NCI-H1092 (cell line): ENCODE measurements around the gene FBXL17.

ENCODE experiments used
- DNase-seq: peaks from one replicate; lab custom pipeline; 2025; lab: John Stamatoyannopoulos, UW

FBXL17 gene

DNA sequence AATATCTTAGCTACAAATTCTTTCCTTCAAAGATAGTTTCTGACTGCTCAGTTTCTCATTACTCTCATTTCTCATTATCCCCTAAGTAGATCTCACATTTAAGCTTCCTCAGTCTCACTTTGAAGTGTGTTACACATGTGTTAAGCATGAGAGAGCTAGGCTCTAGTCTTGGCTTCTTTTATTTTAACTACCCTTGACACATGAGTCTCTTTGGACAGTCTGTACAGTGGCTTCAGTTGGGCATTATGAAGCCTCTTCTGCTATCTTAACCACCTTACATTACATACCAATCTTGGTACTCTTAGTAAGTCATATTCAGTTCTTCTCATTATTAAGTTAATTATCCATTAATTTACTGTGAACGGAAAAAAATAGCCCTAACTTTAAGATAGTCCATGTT lies 232.5 kb downstream of the FBXL17 start:
- no peak for DNase-seq

DNA sequence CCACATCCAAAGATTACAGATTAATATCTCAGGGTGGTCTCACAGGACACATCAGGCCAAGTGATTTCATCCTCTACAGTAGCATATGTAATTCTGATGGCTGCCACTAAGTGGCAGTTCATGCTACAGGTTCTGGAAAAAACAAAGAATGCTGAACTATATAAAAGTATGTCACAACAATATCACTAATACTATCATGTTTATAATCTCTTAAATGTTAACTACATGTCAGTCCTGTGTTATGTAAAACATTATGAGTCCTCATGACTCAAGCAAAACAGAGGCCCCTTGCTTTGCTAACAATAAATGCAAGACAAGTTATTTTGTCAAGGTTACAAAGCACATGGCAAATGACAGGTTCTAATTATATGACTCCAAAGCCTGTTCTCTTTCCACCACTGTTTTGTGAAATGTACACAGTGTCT lies 233.2 kb downstream of the FBXL17 start:
- DNase-seq, result peak; percentile 0

GRCh38 chr5:108146222-108146621 lies 235.7 kb downstream of the FBXL17 start:
- no peak for DNase-seq

GRCh38 chr5:108145351-108145750 lies 236.5 kb downstream of the FBXL17 start:
- no peak for DNase-seq

- DNase-seq, result no peak
Observed at GRCh38 chr5:108144332-108144731, 237.6 kb downstream of the FBXL17 start.

DNA sequence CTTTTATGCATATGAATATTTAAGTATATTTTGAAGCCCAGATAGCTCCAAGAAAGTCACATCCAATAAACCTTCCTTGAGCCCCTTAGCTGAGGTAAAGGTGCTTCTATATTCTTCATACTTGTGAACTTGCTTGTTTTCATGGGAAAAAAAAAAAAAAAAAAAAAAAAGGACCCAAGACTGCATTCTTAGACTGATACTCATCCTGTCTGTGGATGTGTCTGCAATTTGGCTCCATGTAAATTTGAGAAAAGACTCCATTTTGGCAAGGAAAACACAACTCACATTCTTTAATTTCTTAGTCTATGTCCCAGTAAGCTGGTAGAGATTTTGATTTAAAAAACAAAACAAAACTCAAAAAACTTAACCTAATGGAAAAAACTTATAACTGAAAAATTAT lies 238.3 kb downstream of the FBXL17 start:
- DNase-seq, result no peak

DNA sequence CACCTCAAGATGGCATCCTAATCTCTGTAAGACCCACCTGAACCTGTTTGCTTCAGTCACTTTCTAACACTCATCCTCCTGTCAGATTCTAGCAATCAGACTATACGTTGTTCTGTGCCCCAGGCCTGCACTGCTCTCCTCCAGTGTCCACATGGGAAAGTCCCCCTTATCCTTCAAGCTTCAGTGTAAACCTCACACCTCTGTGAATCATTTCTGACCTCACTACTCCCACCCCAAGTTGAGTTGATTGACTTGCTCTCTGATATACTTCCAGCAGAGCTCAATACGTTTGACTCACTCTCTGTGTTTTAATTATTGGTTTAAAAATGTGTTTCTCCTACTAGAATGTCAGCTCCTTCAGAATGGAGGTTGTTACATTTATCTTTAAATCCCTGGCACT lies 240.2 kb downstream of the FBXL17 start:
- DNase-seq, result no peak

DNA sequence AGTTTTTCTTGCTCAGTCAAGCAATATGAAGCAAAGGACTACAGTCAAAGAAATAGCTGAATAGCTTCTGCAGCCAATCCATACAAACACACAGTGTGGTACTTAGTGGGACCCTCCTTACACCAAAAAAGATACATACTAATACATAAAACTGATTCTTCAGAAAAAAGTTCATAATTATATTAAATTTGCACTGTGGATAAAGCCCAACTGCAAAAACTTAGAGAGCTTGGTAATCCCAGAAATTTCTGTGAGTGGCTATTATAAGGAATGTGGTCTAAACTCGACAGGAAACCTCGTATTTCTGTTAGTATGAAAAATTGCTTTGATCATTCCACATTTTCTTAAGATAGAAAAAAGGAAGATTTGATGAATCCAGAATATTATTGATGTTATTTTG lies 245.4 kb downstream of the FBXL17 start:
- no peak for DNase-seq

DNA sequence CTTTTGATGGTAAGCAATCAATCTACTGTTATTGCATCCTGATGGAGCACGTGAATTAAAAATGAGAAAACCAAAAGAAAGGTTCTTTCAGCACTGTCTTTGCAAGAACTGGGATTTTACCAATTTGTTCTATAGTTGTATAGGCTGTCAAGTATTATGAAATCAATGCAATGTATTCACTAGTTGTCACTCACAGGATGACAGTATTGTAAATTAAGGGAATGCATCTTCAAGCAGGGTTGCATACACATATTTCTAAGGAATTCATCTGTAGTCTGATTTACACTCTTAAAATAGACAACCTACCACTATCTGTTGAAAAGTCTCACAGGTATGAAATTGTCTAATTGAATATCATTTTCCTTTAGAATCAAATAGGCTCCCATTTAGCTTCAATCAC lies 252.8 kb downstream of the FBXL17 start:
- DNase-seq, result no peak

- no peak for DNase-seq
Observed at GRCh38 chr5:108125771-108126511, 256.0 kb downstream of the FBXL17 start.

GRCh38 chr5:108124596-108124995 lies 257.3 kb downstream of the FBXL17 start:
- no peak for DNase-seq

- DNase-seq, result no peak
Observed at GRCh38 chr5:108122702-108123101, 259.2 kb downstream of the FBXL17 start.

DNA sequence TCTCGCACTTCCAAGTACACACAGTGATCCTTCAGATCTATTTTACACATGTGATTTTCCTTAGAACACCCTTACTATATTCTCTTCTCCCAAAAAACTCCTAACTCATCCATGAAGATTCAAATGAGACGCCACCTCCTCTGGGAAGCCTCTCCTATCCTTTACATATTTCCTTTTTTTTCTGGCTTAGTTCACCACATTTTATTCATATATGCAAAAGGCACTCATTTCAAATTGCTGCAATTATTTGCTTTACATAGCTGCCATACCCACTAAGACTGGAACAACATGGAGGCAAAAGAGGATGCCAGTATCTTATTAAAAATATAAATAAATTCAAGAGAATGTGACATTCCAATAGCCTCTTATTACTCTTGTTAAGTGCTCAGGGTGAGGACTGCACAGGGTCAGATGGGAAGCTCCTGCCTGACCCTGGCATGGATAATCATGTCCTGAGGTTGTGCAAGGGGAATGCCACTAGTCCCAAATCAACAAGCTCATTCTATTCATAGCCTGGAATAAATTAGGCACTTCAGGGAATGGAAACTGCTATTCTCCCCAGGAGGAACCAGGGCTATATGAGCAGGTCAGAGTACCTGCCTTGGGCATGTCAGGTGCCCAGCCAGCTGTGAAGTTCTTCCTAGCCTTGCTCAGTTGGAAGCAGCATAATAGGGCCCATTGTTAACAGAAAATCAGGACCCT lies 262.9 kb downstream of the FBXL17 start:
- DNase-seq, result no peak

DNA sequence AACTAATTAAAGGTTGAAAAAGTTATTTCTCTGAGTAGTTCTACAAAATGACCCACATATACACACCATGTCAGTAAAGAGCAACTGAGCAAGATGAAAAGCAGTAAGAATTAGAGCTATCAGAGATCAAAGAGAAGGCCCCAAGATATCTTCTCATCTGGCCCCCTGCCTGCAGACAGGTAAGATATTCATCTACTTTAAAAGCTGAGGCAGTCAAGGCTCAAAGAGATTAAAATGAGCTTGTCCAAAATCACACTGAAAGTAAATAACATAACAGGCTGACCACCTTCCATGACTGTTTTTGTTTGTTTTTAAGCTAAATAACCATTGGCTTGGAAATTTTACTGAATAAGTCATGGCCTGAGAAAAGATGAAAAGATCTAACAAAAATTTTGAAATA lies 266.2 kb downstream of the FBXL17 start:
- no peak for DNase-seq

- no peak for DNase-seq
Observed at GRCh38 chr5:108113950-108114349, 267.9 kb downstream of the FBXL17 start.

DNA sequence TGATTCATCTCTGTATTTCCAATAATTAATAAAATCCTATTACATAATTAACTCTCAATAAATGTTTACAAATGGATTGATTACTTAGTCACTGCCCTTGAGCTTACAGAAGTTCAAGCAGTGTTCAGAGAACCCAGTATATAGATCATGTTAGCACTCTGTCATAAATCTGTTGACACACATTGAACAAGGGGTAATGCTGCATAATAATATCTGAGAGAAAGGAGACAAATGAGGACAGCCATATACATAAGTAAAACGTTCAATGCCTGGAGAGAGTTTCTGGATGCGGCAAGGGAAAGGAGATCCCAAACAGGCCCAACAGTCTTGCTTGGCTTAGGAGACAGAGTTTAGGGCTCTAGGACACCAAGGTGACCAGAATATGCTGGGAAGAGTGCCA lies 270.2 kb downstream of the FBXL17 start:
- no peak for DNase-seq

DNA sequence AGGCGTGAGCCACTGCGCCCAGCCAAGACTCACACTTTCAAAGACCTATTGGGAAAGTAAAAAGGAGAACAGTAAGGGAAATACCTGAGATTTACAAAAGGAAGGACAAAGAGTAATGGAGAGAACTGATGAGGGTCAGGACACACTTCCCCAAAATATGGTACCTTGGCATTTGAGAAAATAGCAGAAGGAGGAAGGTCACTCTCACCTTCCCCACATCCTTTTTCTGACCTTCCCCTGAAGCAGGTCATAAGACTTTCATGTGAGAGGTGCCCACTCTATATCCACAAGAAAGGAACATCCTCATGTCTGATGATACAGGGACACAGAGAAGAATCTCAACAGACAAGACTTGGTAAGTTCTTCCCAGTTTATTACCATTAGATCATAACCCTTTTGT lies 272.8 kb downstream of the FBXL17 start:
- DNase-seq, result no peak

DNA sequence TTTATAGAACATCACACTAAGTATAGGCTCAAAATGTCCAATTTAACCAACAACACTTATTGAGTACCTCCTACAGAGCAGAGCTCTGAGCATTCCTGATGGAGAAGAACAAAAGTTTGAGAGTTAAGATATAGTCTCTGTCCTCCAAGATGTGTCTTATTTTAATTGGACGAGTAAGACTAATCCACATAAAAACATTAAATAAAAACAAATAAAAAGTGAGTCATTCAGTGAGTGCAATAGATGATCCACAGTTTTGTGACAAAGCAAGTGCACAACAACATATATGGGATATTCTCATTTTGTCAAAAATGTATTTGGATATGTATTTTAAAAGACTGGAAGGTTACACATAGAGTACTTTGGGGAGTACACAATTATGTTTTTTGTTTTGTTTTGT lies 277.4 kb downstream of the FBXL17 start:
- no peak for DNase-seq

DNA sequence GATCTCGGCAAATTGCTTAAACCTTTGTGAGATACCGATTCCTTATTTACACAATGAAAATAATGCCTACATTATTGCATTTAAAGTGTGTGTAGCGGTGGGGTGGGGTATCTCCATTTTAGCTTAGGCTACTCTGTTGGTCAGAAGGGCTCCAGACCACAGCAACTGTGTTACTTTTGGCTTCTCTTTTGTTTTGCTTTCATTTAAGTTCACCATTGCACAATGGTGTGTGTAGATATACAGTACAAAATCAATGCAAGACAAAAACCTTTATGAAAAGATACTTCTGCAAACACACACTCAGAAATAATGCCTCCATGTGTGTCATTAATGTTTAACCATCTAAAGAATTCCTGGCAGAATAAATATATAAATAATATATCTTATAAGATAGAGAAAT lies 279.4 kb downstream of the FBXL17 start:
- no peak for DNase-seq

DNA sequence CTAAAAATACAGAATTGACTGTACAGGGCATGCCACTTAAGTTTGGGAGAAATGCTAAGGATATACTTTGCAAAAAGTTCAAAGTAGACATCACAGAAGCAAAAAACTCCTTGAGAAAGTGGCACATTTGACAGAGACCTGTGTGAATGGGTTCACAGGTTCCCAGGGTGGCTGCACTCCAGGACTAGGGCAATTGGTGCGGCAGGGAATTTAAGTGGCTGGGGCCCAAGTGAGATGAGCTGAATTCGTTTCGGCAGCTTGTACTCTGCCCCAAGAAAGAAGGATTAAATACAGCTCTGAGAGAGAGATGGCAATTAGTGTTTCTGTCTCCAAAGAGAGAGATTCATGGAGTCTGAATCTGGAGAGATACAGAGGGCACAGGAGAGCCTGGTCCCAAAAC lies 280.1 kb downstream of the FBXL17 start:
- DNase-seq, result no peak

- peak; percentile 53 for DNase-seq
Observed at GRCh38 chr5:108101130-108101529, 280.8 kb downstream of the FBXL17 start.

DNA sequence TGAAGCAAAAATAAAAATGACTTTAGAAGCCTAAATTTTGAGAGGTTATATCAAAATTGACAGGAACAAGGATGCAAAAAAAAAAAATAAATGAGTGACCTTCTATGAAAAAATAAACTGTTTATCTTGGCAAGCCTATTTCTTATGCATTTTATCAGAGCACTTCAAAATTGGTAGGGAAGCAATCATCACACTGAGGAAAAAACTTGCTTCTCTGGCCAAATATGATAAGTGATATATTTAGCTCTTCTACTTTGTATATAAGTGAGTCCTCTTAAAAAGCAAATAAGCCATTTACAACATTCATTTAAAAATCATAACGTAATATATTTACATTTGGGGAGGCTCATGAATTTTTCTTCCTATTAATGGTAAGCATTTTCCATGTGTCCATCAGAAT lies 287.1 kb downstream of the FBXL17 start:
- DNase-seq, result no peak

DNA sequence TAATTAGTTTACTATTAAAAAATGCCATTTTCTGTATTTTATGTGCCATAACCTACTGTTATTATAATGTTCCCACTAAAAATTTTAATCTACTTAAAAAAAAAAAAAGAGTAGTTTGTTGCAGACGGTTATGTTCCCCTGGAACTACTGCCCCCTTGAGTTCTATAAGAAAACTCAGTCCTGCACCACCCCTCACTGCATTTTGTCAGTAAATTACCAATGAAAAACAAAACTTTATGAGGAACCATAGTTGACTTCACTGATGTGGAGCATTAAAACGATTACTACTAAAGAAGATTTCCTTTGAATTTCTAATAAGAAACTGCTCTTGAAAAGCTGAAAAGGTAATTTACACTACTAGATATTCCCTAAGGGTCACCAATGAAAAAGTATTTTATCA lies 288.7 kb downstream of the FBXL17 start:
- no peak for DNase-seq

- no peak for DNase-seq
Observed at GRCh38 chr5:108090946-108091345, 291.0 kb downstream of the FBXL17 start.
